Right ventricle myocardium superior (tissue), 1 donor: Measurements from ENCODE around the gene SH3GL1. TPM values are rescaled to one million over a fixed set of nuclear protein-coding genes. Genes with fewer than 3 reads are reported as not detected.

Experiments
- ATAC-seq: fragments of 200-7000 bp; cut with Tn5 transposase; one replicate; pipeline ENCODE4 v1.9.1; 2020; ENCODE audit warnings: mild to moderate bottlenecking; ENCODE audit not compliant: poor library complexity
- DNase-seq: peaks from one replicate; pipeline ENCODE4 v3.0.0-alpha.2; 2020
- intact Hi-C: fragments of 100-400 bp; cut with DNase I; formaldehyde crosslinking; loops from one replicate; pipeline ENCODE4 v1.11.2; 2022
- long read RNA-seq: library from polyadenylated mRNA; unstranded; transcript quantifications from one replicate; pipeline ENCODE4 v2.0.0, GENCODE V29; 2021
- total RNA-seq: library from RNA; stranded (reverse); fragmentation: NEBNext Ultra II Directional; extraction: Animal tissue kit (Norgen Biotek cat#: 25700); gene quantifications from one replicate; pipeline ENCODE4 v1.2.1, GENCODE V29; 2021
- donor health status: DM: no; HTN: yes; CAD: no; lungs with severe emphysema.

SH3GL1 gene, protein sequence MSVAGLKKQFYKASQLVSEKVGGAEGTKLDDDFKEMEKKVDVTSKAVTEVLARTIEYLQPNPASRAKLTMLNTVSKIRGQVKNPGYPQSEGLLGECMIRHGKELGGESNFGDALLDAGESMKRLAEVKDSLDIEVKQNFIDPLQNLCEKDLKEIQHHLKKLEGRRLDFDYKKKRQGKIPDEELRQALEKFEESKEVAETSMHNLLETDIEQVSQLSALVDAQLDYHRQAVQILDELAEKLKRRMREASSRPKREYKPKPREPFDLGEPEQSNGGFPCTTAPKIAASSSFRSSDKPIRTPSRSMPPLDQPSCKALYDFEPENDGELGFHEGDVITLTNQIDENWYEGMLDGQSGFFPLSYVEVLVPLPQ
- total RNA-seq: 18.6 TPM
- long read RNA-seq, transcript SH3GL1-201 (10 exons, 2,516 nt): major isoform, 61 of 81 reads
- long read RNA-seq, partial matches to known transcripts: 5 of 81 reads
- long read RNA-seq, other reads (novel, unspliced or antisense): 15 of 81 reads

DNA sequence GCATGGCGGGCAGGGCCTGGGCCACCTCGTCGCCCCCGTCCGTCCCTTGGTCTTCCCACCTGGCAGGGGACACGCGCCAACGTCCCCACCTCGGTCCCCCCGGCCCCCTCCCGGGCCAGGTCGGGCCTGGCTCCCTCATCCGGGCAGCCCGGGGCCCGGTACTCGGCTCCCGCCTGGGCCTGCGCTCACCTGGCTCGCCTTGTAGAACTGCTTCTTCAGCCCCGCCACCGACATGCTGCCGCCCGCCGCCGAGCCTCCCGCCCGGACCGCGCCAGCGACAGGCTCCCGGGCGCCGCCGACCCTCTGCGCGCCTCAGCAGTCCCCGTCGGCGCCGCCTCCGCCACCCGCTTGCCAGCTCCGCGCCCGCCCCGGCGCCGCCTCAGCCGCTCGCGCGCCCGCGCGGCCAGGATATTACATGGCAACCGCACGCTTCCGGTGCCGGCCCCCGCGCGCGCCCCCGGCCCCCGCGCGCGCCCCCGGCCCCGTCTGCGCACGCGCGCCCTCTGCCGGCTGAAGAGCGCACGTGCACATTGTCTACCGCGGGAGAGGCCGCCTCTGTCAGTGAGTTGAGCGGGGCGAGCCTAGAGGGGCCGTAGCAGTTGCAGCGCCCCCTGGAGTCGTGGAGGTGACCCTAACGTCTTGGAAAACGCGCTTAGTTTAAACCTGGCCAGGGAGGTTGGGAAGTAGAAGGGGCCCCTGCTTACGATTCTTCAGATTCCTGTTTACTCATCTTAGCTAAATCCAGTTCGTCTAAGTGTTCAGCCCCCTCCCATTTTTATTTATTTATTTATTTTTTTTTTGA lies at the start of gene SH3GL1:
Gene SH3GL1 (minus strand): TSS at position 413 of the 802 bp plus-strand sequence. CDS start 179 bp downstream, at position 234.
- intact Hi-C loops: loop anchor here (10.0 kb wide), 1 partner anchor 136 kb away; no protein-coding TSS in a partner anchor
- ATAC-seq (peak; percentile 74), DNase-seq (peak; percentile 95)

DNA sequence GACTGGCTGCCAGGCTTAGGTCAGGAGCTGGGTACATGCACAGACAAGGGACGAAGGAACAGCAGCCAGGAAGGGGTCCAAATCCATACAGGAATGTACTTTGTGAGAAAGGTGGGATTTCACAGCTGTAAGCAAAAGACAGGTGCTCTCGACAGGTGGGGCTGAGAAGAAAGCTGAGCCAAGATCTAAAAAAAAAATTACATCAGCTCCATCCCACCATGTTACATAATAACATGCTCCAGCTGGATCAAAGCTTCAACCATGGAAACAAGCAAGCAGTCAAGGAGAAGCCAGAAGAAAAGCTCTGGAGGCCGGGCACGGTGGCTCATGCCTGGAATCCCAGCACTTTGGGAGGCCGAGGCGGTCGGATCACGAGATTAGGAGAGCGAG lies 49.3 kb upstream of the SH3GL1 start:
- DNase-seq (no peak), ATAC-seq (no peak)
- intact Hi-C loops: no loop called here

DNA sequence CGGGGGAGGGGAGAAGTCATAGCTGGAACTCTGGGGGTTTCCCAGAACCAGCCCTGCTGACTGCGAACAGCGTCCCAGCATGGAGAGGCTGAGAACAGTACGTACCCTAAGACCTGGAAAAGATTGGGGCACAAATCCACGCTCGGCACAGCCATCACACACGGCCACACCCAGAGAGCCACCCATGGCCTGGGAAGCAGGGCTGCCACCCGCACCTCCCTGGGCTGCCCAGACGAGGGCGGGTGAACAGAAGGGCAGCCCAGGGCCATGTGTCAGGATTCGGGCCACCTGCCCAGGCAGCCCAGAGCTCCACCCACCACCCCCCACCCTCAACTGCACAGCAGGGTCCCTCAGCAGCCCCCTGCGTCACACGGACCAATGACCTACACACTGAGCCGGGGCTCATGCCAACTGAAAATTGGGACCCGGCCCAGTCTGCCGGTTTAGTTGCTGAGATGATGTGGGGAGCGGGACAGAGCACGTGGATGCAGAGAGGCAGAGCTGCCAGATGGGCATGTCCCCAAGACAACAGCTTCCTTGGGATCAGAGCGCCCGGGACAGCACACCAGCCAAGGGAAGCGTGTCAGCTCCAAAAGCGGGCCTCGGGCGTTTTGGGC lies 48.8 kb upstream of the SH3GL1 start:
- DNase-seq (peak; percentile 90), ATAC-seq (peak; percentile 89)
- intact Hi-C loops: no loop called here

DNA sequence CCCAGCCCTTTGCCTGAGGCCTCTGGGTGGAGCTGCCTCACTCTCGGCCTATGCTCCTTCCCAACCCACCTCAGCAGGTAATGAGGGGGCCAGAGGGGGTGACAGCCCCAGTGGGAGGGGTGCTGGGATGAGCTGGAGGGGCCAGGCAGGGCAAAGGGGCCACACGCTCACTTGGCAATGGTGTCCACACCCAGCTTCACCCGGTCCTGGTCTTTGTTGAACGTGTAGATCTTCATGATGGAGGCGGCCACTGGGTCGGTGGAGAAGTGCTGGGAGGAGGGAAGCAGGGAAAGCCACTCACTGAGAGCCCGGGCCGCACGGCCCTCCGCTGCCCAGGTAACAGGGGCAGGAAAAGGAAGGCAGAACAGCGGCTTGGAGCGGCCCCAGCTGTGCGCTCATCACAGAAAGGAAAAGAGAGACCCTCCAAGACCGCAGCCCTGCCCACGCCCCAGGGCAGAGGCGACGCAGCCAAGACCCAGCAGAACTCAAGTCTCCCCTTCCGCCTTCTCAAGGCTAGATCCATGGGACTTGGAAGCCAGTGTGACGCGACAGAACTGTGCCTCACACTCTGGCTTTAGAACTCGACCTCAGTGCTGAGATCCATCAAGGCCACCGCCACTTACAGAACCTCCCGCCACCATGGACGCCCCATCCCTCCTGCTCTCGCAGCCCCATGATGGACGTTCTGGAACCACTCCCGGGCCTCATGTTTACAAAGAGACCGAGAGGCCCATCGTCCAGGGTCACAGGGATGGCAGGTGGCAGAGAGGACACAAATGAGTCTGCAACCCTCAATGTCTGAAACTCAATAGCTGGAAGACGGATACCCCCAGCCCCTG lies 48.0 kb upstream of the SH3GL1 start:
- ATAC-seq: peak; percentile 8
- intact Hi-C loops: no loop called here
- DNase-seq: no peak

- no peak for DNase-seq
- no peak for ATAC-seq
These were observed 47.2 kb upstream of the SH3GL1 start for GRCh38 chr19:4447327-4448146.

DNA sequence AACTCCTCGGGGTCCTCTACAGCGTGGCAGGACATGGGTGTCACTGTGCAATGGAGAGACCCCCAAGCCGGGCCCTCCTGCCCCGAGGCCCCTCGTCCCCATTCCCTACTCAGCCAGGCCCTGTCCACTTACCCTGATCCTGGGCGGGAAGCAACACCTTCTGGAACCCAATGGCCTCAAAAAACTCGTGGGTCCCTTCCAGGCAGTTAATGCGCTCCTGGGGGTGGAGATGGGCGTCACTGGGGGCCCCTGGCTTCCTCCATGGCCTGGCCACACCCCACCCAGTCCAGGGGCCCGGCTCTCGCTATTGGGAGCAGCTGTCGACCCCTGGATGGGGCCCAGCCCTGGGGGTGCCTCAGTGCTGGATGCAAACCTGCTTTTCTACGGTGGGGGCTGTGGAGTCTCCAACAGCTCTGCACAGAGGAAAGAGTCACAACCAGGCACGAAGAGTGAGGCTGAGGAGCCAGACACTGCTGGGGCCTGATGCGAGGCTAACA lies 46.4 kb upstream of the SH3GL1 start:
- intact Hi-C loops: no loop called here
- no peak for DNase-seq
- ATAC-seq: no peak

More at GRCh38 chr19:4447327-4448146, 47.2 kb upstream of the SH3GL1 start:
- intact Hi-C loops: no loop called here

DNA sequence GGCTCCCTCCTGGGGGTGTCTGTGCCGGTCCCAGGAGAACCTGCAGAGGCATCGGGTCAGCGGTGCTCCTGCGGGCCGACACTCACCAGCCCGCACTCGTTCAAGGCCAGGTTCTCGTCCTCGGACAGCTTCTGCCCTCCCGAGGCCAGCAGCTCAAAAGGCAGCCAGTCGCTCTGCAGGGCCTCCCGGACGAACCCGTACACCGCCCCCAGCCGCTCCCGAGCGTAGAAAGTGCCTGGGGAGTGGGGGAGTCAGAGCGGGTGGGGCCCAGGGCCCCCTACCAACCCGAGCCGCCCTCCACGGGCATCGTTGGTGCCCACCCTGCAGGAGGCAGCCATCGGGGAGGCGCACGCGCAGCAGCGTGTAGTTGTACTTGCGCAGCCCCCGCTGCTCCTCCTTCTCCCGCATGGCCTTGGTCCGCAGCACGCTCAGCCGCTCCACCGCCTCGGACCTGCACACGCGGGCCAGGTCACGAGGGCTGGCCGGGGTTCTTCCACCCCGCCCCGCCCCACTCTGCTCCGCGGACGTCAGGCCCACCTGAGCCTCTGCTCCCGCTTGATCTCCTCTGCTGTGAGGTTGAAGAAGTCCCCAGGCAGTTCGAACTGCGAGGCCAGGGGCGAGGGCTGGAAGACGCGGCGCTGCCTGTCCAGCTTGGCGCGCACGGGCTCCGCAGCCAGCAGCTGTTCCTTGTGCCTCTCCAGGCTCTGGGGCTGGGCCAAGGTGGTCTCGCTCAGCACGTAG lies 45.8 kb upstream of the SH3GL1 start:
- no peak for ATAC-seq
- DNase-seq: no peak
- intact Hi-C loops: no loop called here

DNA sequence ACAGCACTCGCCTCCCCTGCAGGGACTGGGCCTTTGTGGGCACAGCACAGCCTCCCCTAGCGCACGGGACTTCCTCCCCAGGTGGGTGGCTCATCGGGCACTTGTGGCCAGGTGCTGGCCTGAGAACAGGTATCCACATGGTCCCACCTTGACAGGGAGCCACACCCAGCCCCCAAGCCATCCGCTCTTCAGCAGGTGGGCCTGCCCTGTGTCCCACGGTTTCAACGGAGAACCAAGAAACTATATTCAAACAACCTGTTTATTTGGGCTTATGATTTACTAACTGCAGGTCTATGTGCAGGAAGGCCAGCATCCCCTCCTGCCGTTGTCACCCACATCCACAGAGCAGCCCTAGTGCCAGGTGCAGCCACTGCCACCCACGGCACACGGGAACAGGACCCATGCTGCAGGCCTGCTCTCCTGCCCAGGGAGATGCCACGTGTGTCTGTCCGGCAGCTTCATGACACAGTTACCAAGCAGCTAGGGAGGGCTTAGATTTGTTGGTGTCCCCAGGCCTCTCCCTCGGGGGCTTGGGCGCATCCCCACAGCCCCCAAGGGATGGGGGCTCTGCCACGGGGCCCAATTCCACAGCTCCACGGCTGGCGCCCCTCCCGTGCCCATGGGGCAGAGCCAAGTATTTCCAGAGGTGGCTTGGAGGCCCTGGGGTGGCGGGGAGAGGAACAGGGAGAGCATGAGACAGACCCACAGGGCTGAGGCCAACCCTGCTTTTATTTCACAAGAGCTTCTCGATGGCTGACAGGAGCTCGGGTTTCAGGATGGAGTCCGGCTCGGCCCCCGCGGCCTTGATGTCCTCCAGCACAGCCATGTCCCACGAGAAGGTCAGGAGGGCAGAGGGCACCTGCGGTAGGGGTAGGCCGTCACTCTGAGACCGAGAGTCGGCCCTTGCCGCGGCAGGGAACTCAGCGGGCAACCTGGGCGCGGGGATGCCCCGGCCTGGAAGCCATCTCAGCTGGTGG lies 44.7 kb upstream of the SH3GL1 start:
- no peak for DNase-seq
- ATAC-seq: no peak
- intact Hi-C loops: no loop called here

- DNase-seq (no peak), ATAC-seq (no peak)
- intact Hi-C loops: no loop called here
These were observed 43.8 kb upstream of the SH3GL1 start for GRCh38 chr19:4443966-4444764.

DNA sequence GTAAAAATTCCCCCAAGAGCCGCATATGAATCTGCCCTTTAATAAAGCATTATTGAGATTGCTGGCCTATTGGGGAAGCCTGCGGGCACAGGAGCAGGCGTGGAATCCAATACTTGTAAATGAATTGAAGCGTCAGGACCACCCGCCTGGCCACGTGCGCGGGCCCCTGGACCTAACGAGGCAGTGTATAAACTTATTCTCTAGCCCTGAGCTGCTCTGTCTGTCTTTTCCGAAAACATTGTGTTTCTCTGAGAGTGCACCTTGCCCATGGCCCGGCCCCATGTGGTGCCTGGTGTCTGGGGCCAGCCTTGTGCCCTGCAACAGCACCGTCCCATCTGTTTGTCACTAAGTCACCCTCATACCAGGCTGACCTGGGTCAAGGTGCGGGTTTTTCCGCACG lies 42.8 kb upstream of the SH3GL1 start:
- DNase-seq (no peak), ATAC-seq (no peak)
- intact Hi-C loops: no loop called here

GRCh38 chr19:4442819-4443146 lies 42.4 kb upstream of the SH3GL1 start:
- ATAC-seq (no peak), DNase-seq (no peak)
- intact Hi-C loops: no loop called here

DNA sequence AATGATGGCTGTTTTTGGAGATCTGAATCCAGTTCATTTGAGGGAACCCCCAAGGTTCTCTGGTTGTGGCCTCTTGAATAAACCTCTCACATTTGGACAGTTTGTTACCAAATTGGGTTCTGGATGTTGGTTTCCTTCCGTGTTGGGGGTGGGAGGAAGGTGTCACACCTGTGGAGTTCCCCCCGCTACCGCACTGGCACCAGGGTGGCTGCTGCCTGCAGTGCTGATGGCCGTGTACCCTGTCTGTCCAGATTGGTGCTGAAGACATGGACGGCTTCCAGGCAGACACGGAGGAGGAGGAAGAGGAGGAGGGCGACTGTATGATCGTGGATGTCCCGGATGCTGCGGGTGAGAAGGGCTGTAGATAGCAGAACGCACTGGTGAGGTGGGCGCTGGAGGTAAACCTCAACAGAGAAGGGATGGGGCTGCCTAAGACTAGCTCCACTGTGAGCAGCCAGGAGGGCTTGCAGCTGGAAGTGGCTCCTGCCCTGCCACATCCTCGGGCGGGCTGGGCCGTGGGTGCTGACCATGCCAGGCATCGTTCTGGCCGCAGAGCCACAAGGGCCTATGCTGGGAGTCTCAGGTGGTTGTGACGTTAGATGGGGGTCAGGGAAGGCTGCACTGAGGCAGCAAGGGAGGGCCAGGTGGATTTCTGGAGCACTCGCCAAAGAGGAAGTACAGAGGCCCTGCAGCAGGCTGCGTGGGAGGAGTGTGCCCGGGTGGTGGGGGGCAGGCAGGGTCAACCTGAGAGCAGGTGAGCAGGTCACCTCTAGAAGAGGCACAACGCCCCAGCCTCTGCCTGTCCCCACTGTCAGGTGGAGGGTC lies 41.9 kb upstream of the SH3GL1 start:
- ATAC-seq (no peak), DNase-seq (no peak)
- intact Hi-C loops: no loop called here

- intact Hi-C loops: no loop called here
- ATAC-seq (no peak), DNase-seq (no peak)
These were observed 38.9 kb upstream of the SH3GL1 start for GRCh38 chr19:4439243-4439642.

DNA sequence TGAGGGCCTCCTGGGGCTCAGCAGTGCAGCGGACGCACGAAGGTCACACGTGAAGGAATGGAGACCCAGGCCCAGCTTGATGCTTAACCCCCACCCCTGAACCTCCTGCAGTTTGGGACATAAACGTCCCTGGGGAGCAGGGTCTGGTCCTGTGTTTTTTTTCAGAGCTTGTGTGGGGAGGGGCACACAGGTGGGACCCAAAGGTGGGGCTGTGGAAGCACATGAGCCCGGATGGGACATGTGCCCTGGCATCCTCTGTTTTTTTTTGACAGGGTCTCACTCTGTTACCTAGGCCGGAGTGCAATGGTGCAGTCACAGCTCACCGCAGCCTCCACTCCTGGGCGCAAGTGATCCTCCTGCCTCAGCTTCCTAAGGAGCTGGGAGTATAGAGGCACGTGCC lies 36.8 kb upstream of the SH3GL1 start:
- DNase-seq (no peak), ATAC-seq (no peak)
- intact Hi-C loops: no loop called here
